Islet of Langerhans (tissue), 1 donor: ENCODE data around the gene TECPR2.

Experiments used
- FAIRE-seq: peaks from one replicate; lab custom pipeline; 2011; peaks lifted over from hg19 to GRCh38; lab: Jason Lieb, UNC

TECPR2 gene

DNA sequence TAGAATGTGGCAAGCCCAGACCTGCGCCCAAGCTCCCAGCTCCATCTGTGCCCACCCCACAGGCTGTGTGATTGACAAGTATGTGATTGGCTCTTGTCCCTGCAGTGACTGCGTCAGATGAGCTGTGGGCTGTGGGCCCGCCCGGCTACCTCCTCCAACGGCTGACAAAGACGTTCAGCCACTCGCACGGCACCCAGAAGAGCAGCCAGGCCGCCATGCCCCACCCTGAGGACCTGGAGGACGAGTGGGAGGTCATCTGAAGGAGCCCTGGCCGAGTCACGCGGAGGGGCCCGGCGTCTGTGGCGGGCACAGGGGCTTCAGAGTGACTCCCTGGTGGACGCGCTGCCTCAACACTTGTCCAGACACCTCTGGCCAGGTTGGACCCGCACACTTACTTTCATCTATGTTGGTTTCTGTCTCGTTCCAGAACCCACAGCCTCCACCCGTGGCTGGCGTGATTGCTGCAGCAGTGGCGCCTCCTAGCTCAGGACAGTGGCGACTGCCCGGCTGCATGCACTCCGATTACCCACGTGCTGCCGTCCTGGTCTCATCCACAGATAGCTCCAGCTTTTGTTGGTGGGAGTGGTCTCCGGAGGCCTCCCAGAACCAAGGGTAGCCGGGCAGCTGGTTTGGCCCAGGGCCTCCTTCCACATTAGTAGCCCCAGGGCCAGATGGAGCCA lies 135.4 kb downstream of the TECPR2 start:
- no peak for FAIRE-seq

DNA sequence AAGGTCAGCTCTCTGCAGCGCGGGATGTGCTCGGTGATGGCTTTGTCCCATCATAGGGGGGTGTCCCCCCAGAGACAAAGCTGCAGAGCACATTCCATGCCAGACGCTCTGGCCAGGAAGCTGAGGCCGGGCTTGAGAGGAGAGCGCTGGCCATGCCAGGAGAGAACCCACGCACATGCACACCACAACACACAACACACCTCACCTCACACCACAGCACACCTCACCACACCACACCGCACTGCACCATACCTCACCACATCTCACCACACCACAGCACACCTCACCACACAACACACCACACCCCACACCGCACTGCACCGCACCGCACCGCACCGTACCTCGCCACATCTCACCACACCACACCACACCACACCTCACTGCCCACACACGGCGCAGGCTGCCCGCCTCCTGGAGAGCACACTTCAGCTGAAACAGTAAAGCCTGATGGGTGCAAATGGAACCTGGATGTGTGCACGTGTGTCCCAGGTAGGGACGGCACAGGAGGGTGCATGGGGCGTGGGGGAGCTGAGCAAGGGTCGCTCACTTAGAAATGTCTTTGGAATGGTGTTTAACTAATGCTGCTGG lies 136.0 kb downstream of the TECPR2 start:
- no peak for FAIRE-seq

DNA sequence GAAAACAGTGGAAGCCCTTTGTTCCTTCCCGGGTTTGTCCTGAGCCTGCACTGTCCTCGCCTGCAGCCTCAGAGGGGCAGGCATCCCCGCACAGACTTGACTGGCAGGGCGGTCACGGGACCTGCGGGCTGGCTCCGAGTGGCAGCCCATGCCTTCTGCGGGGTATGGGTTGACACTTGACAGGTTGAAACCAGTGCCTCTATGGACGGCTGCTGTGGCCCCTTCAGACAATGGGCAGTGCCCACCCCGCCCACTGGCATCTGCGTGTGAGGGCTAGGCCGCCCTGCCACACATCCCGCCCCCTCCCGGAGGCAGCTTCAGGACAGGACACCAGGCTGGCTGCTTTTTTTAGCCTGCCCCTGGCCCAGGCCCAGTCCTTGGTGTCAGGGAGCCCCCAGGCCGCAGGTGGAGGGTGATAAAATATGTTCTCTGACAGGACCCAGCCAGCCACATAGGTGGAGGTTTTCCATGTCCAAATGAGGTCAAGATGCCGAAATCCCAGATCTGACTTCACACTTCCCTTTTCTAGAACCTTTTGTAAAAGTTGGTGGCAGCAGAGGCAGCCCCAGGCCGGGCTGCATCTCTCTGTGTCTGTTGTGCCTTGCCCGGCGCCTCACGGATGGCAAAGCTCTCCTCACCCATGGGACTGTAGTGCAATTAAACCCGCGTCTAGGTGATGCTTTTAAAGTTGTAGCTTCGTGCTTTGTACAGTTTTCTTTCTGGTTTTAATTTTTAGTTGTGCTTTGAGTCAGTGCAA lies 136.8 kb downstream of the TECPR2 start:
- FAIRE-seq: no peak

DNA sequence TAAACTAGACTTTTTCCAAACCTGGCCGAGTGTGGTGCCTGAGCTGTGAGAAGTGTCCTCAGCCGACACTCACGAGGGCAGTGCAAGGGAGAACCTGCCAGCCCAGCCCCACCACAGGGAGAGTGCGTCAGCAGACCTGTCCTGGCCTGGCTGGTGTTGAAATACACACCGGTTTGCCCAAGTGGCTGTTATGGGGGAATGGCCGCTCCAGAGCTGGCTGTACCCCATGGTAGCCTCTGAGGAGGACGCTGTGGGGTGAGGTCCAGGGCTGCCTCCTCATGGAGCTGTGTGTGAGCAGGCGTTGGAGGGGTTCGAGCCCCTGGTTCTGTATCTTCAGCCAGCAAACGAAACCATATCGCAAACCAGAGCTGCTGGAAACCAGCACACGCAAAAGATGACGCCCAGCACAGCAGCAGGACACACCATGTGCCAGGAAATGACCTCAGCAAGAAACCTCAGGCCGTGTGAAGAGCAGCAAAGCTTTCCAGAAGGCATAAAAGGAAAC lies 137.5 kb downstream of the TECPR2 start:
- no peak for FAIRE-seq

DNA sequence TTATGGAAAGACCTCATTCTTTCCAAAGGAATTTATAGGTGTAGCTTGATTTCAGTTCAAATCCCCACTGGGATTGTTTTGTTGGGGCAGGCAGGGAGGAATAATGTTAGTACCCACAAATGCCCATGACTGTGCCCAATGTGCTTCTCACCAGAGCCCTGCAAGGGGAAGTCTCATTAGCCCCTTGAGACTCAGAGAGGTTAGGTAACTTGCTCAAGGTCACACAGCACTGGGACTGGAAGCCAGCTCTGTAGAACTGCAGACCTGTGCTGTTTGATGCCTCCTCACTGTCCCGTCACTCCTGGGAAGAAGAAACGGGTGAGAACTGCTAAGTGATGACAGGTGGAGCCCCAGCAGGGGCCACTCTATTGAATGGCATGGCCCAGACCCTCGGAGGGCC lies 138.0 kb downstream of the TECPR2 start:
- no peak for FAIRE-seq

DNA sequence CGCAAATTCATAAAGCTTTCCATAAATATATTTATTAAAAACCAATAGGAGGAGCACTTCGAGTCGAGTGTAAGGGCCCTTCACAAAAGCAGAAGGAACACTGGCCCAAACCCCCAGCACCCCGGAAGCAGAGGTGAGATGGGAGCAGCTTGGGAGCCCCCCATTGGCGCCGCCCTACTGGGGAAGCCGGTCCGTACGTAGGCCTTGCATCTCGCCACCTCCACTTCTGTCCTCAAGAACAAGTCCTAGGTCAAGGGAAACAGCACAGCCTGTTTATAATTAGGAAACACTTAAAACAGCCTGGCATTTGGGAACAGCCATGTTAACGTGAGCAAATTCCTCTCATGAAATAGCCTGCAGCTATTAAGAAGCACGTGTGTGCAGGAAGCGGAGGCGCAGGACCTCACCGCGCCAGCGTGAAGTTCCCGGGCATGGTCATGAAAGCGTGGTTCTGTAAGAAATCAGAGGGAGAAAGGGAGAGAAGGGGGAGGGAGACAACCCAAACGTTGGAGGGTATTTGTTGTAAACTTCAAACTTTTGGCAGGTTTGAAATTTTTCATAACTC lies 139.1 kb downstream of the TECPR2 start:
- no peak for FAIRE-seq

DNA sequence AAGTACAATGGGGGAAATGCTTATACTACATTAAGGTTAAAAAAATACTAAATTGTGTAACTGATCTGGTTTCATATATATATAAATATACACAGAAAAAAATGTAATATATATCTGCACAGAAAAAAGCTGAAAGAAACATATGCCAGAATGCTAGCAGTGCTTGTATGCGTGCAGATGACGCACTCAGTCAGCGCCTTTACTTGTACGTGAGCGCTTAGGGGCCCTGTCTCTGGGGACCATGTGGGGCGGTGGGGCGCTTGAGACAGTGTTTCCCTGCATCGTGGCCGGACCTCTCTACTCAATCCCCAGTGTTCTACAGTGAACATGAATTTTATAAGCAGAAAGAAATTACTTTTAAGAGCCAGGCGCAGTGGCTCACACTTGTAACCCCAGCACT lies 139.8 kb downstream of the TECPR2 start:
- no peak for FAIRE-seq

DNA sequence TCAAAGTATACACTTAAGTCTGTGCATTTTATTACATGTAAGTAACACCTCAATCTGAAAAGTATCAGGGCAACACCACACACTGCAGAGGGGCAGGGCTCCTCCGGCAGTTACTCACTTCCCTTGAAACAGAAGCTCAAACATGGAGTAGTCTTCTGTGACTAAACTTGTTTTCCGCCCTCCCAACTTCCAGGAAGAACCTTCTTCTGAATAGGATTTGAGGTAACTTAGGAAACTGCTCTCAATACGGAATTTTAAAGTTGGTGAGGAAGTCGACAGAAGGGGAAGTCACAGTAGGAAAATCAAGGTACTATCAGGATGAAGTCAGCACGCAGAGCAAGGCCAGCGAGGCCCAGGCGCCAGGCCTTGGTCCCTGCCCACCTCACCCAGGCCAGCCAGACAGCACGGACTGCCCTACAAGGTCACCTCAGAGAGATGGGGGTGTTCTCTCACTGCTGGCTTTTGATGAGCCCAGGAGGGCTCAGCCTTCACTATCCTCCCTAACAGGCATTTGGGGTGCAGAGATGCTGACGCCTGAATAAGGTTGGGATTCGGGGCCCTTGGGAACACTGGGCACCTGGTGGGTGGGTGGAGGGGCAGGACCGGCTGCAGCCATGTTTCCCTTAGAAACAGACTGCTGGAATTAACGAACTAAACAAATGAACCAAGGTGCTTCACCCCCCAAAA lies 141.0 kb downstream of the TECPR2 start:
- no peak for FAIRE-seq

DNA sequence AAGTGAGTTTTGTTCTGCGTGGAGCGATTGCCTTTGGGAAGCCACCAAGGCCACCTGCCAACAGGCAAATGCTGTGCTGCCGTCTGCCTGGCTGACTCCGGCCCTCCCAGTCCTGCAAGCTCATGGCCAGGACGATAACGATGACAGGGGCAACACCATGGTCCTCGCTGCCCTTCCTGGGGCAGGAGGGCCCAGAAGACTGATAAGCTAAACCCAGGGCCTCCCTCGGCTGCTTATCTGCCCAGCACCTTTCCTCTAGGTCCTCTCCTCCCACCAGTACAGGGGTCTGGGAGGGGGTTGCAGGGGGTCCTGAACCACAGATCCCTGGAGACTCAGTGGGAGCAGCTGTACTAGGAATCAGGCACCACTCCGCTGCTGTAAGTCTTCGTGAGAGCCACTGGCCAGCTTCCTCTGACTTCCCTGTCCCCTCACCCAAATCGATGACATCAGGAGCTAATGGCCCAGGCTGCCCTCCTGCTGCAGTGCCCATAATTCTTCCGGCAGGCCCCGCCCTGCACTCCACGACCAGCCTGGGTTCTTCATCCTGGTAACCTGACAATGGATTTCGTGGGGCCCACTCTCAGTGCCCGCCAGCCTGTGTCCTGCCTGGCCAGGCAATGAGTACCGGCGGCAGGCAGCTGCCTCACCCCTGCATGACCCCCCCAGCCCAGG lies 141.7 kb downstream of the TECPR2 start:
- FAIRE-seq: no peak

DNA sequence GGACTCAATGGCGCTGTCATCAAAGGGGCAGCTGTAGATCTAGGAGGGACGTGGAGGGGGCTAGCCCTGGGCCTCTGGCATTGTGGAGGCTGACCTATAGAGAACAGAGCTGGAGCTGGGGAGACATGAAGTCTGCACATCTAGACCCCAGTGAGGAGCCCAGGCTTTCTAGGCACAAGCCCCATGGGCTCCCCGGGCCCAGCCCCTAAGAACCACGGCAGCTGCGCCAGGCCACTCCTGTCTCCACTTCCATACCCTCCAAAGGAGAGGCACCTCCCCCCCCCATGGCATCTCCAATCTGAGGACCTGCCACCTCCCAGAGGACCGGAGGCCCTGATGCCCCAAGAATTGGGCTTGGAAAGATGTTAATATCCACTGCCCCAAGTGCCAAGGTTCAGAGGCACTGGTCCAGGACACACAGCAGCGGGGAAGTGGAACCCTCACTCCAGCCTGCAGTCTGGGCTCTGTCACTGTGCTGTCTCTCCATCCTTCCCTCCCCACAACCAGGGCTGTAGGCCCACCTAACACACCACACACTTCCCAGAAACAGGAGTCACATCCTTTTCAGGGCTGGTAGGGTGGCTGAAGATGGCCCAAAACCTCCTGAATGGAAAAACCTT lies 142.4 kb downstream of the TECPR2 start:
- no peak for FAIRE-seq

DNA sequence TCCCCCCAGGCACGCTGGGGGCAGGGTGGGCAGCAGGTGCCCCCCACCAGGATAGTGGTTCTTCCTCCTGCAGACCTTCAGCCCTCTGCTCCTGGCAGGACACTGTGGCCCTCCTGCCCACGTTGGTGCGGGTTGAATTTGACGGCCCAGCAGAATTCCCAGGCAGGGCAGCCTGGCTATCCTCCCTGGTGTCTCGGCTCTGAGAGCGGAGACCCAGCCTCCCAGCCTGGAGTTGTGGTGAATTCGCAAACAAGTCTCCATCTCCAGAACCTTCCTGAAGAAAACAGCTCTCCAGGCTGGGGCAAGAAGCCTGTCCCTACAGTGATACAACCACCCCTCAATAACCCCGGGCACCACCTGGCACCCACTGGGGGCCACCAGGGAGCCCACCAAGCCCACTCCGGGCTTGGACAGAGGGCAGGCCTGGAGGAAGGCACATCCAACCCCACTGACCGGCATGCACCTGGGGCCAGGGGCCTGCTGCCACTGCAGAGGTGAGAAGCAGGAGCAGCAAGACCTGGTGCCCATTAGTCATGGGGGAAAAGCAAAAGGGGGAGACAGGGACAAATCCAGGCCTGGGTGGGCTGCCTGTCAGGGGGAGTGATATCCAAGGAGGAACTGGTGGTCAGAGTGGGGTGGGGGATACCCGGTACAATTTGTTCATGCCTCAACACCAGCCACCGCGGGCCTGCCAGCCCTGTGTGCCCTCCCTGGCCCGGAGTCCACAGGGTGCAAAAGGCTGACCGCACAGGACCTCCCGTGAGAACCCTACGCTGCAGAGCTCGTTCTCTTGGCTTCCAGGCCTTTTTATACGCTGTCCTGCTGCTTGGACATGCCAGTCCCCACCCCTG lies 143.3 kb downstream of the TECPR2 start:
- no peak for FAIRE-seq

DNA sequence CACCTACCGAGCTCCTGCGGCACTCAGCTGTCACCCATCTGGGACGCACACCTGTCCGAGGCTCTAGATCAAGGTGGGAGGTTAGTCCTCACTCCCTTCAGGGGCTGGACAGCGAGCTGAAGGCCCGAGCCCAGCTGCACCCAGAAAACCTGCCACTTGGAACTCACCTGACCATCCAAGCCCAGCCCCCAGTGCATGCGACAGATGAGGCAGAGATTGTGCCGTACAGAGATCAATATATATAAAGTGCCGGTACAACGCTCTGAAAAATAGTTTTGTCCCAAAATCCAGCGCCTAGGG lies 143.8 kb downstream of the TECPR2 start:
- no peak for FAIRE-seq

DNA sequence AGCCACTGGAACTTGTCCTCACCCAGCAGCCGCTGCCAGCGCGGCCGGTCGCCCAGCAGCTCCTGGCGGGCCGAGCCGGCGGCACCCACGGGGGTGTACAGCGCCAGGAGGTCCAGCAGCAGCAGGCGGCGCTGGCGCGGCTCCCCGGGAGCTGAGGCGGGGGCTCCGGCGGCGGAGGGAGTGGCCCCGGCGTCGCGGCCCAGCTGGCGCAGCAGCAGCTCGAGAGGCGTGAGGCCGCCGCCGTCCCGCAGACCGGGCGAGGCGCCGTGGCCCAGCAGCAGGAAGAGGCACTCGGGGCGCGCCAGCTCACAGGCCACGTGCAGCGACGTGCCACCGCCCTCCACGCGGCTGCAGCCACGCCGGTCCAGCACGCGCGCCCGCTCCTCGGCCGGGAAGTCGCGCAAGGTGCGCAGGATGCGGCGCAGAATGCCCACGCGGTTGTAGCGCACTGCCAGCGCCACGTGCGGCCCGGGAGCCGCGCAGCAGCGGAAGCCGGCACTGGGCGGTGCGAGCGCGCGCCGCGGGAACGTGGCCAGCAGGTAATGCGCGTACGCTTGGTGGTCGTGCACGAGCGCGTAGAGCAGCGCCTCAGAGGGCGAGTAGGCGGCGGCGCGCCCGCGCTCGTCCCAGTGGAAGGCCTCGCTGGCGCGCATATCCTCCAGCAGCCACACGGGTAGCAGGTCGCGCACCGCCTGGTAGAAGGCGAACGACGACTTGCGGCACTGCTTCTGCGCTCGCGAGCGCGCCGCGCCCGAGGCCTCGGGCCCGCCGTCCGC lies 144.5 kb downstream of the TECPR2 start:
- no peak for FAIRE-seq

DNA sequence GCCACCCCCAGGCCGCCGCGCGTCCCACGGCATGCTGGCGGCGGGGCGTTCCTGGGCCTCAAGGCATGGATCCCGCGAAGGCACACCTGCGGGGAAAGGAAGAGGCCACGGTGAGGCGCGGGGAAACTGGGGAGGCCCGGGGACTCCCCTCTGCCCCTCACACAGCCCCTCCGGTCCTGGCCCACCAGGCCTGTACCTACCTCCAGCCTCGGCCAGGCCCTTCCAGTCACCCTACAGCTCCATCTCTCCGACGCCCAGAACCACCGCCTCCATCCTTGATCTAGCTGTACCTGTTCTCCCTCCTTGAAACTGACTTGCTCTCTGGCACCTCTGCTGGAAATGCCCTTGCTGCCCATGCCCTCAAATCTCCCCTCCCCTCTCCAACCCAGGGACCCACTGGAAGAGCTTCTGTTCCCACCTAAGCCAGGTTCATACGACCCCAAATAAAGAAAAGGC lies 145.1 kb downstream of the TECPR2 start:
- no peak for FAIRE-seq

DNA sequence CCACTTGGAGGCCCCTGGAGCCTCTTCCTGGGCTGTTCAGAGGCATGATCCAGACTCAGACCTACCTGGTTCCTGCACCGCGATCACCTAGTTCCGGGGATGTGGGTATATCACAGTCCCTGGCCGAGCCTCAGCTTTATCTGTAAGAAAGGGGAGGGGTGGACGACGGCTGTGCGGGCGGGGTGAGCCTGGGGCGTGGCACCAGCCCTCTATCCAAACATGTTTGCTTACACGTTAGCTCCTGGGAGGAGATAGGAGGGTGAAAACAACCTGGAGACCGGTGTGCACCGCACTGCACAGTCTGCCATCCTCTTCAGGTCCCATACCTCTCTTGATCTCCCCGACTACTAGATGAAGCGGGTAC lies 145.7 kb downstream of the TECPR2 start:
- no peak for FAIRE-seq

DNA sequence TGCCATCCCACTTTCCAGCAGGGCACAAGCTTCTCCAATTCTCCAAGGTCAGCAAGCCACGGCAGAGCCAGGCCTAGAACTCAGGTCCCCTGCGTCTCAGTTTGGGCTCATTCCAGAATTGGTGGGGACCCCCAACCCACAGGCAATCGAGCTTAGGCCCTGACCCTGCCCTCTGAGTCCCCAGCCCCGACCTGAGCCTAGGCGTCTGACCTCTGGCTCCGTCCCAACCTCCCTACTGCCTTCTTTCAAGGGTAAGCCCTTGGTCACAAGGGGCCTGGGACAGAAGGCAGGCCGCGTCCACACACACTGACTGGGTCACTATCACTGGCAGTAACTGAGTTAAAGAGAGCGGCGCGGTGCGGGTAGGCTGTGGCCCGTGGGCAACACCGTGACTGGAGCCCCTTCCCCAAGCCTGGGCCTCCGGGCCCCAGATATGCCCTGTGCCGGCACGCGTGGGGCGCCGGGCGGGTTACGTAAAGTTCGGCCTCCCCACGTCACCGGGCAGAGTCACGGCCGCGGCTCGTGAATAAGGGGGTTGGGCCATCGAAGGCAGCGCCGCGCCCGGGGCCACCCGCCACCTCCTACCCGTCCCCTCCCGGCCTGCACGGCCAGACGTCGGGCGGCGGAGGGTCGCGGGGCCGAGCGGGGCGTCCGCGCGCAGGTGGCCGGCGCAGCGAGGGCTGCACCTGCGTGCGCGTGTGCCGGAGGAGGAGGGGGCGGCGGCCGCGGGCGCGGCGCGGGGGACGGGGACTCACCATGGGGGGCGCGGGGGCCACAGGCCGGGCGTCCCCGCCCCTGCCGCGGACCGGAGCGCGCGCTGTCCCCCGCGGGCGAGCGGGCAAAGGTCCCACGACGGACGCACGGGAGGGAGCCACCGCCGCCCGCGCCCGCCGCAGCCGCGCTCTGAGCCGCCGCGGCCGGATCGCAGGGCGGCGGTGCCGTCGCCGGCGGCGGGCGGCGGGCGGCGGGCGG lies 146.3 kb downstream of the TECPR2 start:
- FAIRE-seq: no peak

DNA sequence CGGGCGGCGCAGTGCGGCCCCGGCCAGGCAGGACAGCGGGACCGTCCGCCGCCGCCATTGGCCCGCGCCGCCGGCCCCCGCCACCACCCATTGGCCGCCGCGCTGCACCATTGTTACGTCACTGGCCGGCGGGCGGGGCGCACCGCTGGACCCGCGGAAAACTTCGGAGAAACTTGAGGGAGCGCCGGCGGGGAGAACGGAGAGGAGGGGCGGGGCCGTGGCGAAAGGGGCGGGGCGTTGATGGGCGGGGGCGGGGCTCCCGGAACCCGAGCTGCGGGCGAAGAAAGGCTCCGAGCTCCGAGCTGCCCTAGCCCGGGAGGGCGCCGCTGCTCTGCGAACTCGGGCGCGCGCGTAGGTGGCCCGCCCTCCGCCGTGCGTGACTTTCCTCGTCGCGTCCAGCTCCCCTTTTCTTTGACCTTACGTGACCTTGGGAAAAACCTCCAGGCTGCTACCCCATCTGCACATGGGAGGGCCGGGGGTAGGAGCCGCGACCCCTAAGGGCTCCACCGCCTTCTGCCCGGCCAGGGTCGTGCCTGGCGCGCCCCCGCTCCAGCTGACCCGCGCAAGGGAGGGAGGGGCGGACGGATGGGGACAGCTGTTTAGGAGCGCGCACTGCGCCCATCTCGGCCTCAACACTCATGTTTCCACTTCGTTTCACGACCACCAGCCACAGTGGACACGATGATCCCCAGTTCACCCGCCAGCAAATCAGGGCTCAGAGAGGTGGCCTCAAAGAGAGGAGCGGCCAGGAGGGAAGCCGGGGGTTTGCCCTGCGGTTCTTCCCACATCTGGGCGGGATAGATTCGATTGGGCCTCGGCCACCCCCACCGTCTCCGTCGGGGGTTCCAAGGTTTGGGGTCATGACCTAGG lies 147.2 kb downstream of the TECPR2 start, which contains the start of gene ANKRD9:
Gene ANKRD9, minus strand, starts transcription at position 31 of the 870 bp plus-strand sequence. CDS start 1,887 bp downstream, outside the sequence.
- no peak for FAIRE-seq
